NB4 (cell line): Measurements from ENCODE around the gene TMEM131L.

Source experiments
- DNase-seq: peaks from one replicate; pipeline ENCODE4 v3.0.0; 2010; ENCODE audit warnings: low read depth
- H3K4me3 ChIP-seq: one replicate; pipeline ENCODE4 v1.5.1; 2011; ENCODE audit warnings: mild to moderate bottlenecking, low read depth, low read length, moderate library complexity
- CTCF ChIP-seq: IDR thresholded peaks from one replicate; pipeline ENCODE4 v1.5.1; 2012; ENCODE audit warnings: low read depth, low read length
- MYC ChIP-seq: IDR thresholded peaks from 2 replicates; pipeline ENCODE4 v1.6.1; 2011; ENCODE audit warnings: low read depth, low read length
- POLR2A ChIP-seq: IDR thresholded peaks from 2 replicates; pipeline ENCODE4 v1.6.1; 2011; ENCODE audit warnings: mild to moderate bottlenecking; ENCODE audit not compliant: insufficient read length; ENCODE audit errors: extremely low read depth
- TF ChIP-seq, protein P1 (sequence below): IDR thresholded peaks from 2 replicates; pipeline ENCODE4 v1.6.1; 2011; ENCODE audit warnings: low read depth, low read length

TMEM131L gene

GRCh38 chr4:153645183-153645582 is 179.0 kb downstream of the TMEM131L start:
- TF ChIP-seq CTCF (peak; percentile 70), POLR2A (no peak), MYC (no peak)
- H3K4me3 ChIP-seq, result no peak overlapping the region
- peak; percentile 51 for DNase-seq

- TF ChIP-seq MYC (no peak), CTCF (no peak), POLR2A (no peak)
- TF ChIP-seq, protein P1, sequence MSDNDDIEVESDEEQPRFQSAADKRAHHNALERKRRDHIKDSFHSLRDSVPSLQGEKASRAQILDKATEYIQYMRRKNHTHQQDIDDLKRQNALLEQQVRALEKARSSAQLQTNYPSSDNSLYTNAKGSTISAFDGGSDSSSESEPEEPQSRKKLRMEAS, result no peak
- no peak overlapping the region for H3K4me3 ChIP-seq
- no peak for DNase-seq
Measured at GRCh38 chr4:153646261-153646660, 180.1 kb downstream of the TMEM131L start.

- DNase-seq, result no peak
- TF ChIP-seq CTCF, result no peak
- TF ChIP-seq, protein P1, result no peak
- no peak for TF ChIP-seq MYC
- no peak for TF ChIP-seq POLR2A
- no peak overlapping the region for H3K4me3 ChIP-seq
Measured at GRCh38 chr4:153646978-153647377, 180.8 kb downstream of the TMEM131L start.

GRCh38 chr4:153647975-153648374 is 181.8 kb downstream of the TMEM131L start:
- TF ChIP-seq, protein P1, result no peak
- no peak for TF ChIP-seq MYC
- TF ChIP-seq CTCF, result no peak
- no peak for TF ChIP-seq POLR2A
- DNase-seq, result no peak
- no peak overlapping the region for H3K4me3 ChIP-seq

- no peak for TF ChIP-seq POLR2A
- TF ChIP-seq MYC, result no peak
- TF ChIP-seq, protein P1, result no peak
- no peak for TF ChIP-seq CTCF
- DNase-seq, result peak; percentile 60
- no peak overlapping the region for H3K4me3 ChIP-seq
Measured at GRCh38 chr4:153649572-153649991, 183.4 kb downstream of the TMEM131L start.

DNA sequence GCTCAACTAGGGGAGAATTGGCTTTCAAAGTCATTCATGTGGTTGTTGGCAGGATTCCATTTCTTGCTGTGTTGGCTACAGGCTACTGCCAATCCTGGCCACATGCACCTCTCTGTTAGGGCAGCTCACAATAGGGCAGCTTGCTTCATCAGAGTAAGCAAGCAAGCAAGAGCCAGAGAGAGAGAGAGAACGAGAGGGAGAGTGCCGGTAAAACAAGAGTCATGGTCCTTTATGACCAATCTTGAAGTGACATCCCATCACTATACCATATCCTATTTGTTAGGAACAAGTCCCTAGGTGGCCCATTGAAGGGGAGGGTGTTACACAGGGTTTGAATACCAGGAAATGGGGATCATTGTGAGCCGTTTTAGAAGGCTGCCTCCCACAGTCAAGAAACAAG is 185.0 kb downstream of the TMEM131L start:
- H3K4me3 ChIP-seq, result no peak overlapping the region
- DNase-seq, result peak; percentile 62
- TF ChIP-seq POLR2A, result no peak
- no peak for TF ChIP-seq MYC
- TF ChIP-seq, protein P1, result no peak
- no peak for TF ChIP-seq CTCF
